Skeletal muscle tissue (tissue), 4 donors: ENCODE results near the gene MAP4K4. TPM values are rescaled to one million over a fixed set of nuclear protein-coding genes. Genes with fewer than 3 reads are reported as not detected.

Experiments used
- H3K27ac ChIP-seq: one replicate; pipeline ENCODE4 v1.7.0; 2013; ENCODE audit warnings: mild to moderate bottlenecking, low read depth, low read length, inconsistent platforms
- H3K27me3 ChIP-seq, 3 donors: one replicate each; pipeline ENCODE4 v1.7.0; 2013; ENCODE audit warnings: low read length in 3 of 3; ENCODE audit not compliant: control insufficient read depth in 3 of 3, insufficient read depth in 3 of 3
- H3K36me3 ChIP-seq, 3 donors: one replicate each; pipeline ENCODE4 v1.7.0; 2013; ENCODE audit warnings: low read length in 3 of 3; ENCODE audit not compliant: control insufficient read depth in 3 of 3, insufficient read depth in 3 of 3
- H3K4me1 ChIP-seq, 3 donors: one replicate each; pipeline ENCODE4 v1.7.0; 2013; ENCODE audit warnings: low read length in 3 of 3, mild to moderate bottlenecking in 3 of 3; ENCODE audit not compliant: control insufficient read depth in 3 of 3, insufficient read depth in 3 of 3
- H3K4me3 ChIP-seq, 3 donors: one replicate each; pipeline ENCODE4 v1.7.0; 2013; ENCODE audit warnings: low read length in 3 of 3
- H3K9ac ChIP-seq, 3 donors: one replicate each; pipeline ENCODE4 v1.7.0; 2013; ENCODE audit warnings: low read length in 3 of 3, mild to moderate bottlenecking in 3 of 3, moderate library complexity in 2 of 3, low read depth in 1 of 3
- H3K9me3 ChIP-seq, 3 donors: one replicate each; pipeline ENCODE4 v1.7.0; 2013; ENCODE audit warnings: low read length in 3 of 3; ENCODE audit not compliant: control insufficient read depth in 3 of 3
- total RNA-seq: library from RNA; depleted of rRNA; stranded (reverse); fragments of >200 nt; gene quantifications from one replicate; pipeline ENCODE4 v1.2.3, GENCODE V29; 2014
- donor health status: Osteomylitis.

Gene MAP4K4
- total RNA-seq, 1 donor from 2014 or later, result 77.2 TPM

GRCh38 chr2:101842471-101842870 lies 145.0 kb downstream of the MAP4K4 start:
- Histone ChIP-seq H3K9ac (no peak overlapping the region), H3K4me3 (no peak overlapping the region), H3K27ac (no peak overlapping the region), H3K4me1 (peaks cover 0 to 5% (median 0%) of the 10 kb centered on the region in 3 donors), H3K36me3 (peaks cover 9 to 42% (median 35%) of the 10 kb centered on the region in 3 donors), H3K27me3 (no peaks in the 10 kb centered on the region), H3K9me3 (no peaks in the 10 kb centered on the region)

GRCh38 chr2:101843048-101843447 lies 145.5 kb downstream of the MAP4K4 start:
- no peaks in the 10 kb centered on the region for H3K9me3 ChIP-seq
- H3K4me3 ChIP-seq, result no peak overlapping the region
- peaks cover 0 to 5% (median 0%) of the 10 kb centered on the region in 3 donors for H3K4me1 ChIP-seq
- no peaks in the 10 kb centered on the region for H3K27me3 ChIP-seq
- no peak overlapping the region for H3K27ac ChIP-seq
- H3K36me3 ChIP-seq, result peaks cover 9 to 42% (median 35%) of the 10 kb centered on the region in 3 donors
- H3K9ac ChIP-seq, result no peak overlapping the region

GRCh38 chr2:101843471-101843870 lies 146.0 kb downstream of the MAP4K4 start:
- Histone ChIP-seq H3K27me3 (no peaks in the 10 kb centered on the region), H3K4me3 (no peak overlapping the region), H3K9ac (no peak overlapping the region), H3K9me3 (no peaks in the 10 kb centered on the region), H3K27ac (no peak overlapping the region), H3K36me3 (peaks cover 9 to 40% (median 35%) of the 10 kb centered on the region in 3 donors), H3K4me1 (peaks cover 0 to 6% (median under 1%) of the 10 kb centered on the region in 3 donors)

- Histone ChIP-seq H3K4me3 (no peak overlapping the region), H3K27ac (no peak overlapping the region), H3K27me3 (no peaks in the 10 kb centered on the region), H3K9me3 (no peaks in the 10 kb centered on the region), H3K9ac (no peak overlapping the region), H3K36me3 (peaks cover 9 to 40% (median 35%) of the 10 kb centered on the region in 3 donors), H3K4me1 (peaks cover 0 to 11% (median 8%) of the 10 kb centered on the region in 3 donors)
Measured at GRCh38 chr2:101844055-101844635, 146.6 kb downstream of the MAP4K4 start.

- H3K36me3 ChIP-seq, result peaks cover 7 to 31% (median 28%) of the 10 kb centered on the region in 3 donors
- peaks cover 0 to 12% (median 9%) of the 10 kb centered on the region in 3 donors for H3K4me1 ChIP-seq
- no peak overlapping the region for H3K27ac ChIP-seq
- H3K4me3 ChIP-seq, result no peak overlapping the region
- H3K27me3 ChIP-seq, result no peaks in the 10 kb centered on the region
- H3K9me3 ChIP-seq, result no peaks in the 10 kb centered on the region
- H3K9ac ChIP-seq, result no peak overlapping the region
Measured at GRCh38 chr2:101846973-101847372, 149.5 kb downstream of the MAP4K4 start.

- no peak overlapping the region for H3K4me3 ChIP-seq
- peaks cover 0 to 11% (median 9%) of the 10 kb centered on the region in 3 donors for H3K4me1 ChIP-seq
- no peaks in the 10 kb centered on the region for H3K9me3 ChIP-seq
- H3K9ac ChIP-seq, result no peak overlapping the region
- peaks cover 7 to 28% (median 20%) of the 10 kb centered on the region in 3 donors for H3K36me3 ChIP-seq
- no peaks in the 10 kb centered on the region for H3K27me3 ChIP-seq
- H3K27ac ChIP-seq, result no peak overlapping the region
Measured at GRCh38 chr2:101847661-101848339, 150.3 kb downstream of the MAP4K4 start.

- Histone ChIP-seq H3K4me1 (peaks cover 0 to 9% (median 8%) of the 10 kb centered on the region in 3 donors), H3K36me3 (peaks cover 7 to 31% (median 18%) of the 10 kb centered on the region in 3 donors), H3K9ac (no peak overlapping the region), H3K4me3 (no peak overlapping the region), H3K9me3 (no peaks in the 10 kb centered on the region), H3K27me3 (no peaks in the 10 kb centered on the region), H3K27ac (no peak overlapping the region)
Measured at GRCh38 chr2:101848769-101849410, 151.4 kb downstream of the MAP4K4 start.

- no peak overlapping the region for H3K4me3 ChIP-seq
- peaks cover 0 to 22% (median 12%) of the 10 kb centered on the region in 3 donors for H3K36me3 ChIP-seq
- no peak overlapping the region for H3K9ac ChIP-seq
- peaks cover 3 to 11% (median 9%) of the 10 kb centered on the region in 3 donors for H3K4me1 ChIP-seq
- no peak overlapping the region for H3K27ac ChIP-seq
- no peaks in the 10 kb centered on the region for H3K9me3 ChIP-seq
- no peaks in the 10 kb centered on the region for H3K27me3 ChIP-seq
Measured at GRCh38 chr2:101850450-101850849, 152.9 kb downstream of the MAP4K4 start.

GRCh38 chr2:101850991-101851390 lies 153.5 kb downstream of the MAP4K4 start:
- Histone ChIP-seq H3K4me1 (peaks cover 3 to 11% (median 9%) of the 10 kb centered on the region in 3 donors), H3K27ac (no peak overlapping the region), H3K4me3 (no peak overlapping the region), H3K36me3 (peaks cover 0 to 22% (median 17%) of the 10 kb centered on the region in 3 donors), H3K9ac (no peak overlapping the region), H3K27me3 (no peaks in the 10 kb centered on the region), H3K9me3 (no peaks in the 10 kb centered on the region)

GRCh38 chr2:101852824-101853223 lies 155.3 kb downstream of the MAP4K4 start:
- peaks cover 0 to 21% (median 8%) of the 10 kb centered on the region in 3 donors for H3K36me3 ChIP-seq
- no peak overlapping the region for H3K4me3 ChIP-seq

More at GRCh38 chr2:101852824-101853223, 155.3 kb downstream of the MAP4K4 start:
- no peaks in the 10 kb centered on the region for H3K27me3 ChIP-seq
- no peak overlapping the region for H3K9ac ChIP-seq
- peaks cover 3 to 11% (median 9%) of the 10 kb centered on the region in 3 donors for H3K4me1 ChIP-seq
- H3K27ac ChIP-seq, result no peak overlapping the region
- no peaks in the 10 kb centered on the region for H3K9me3 ChIP-seq
